GM08714 (cell line): ENCODE results near the gene TMIGD2.
"Not testable (repeated sequence)": the region's sequence is repeated elsewhere in the genome, so short reads cannot be mapped to it uniquely, and the experiment has no call there.

Experiments used
- H3K4me3 ChIP-seq: fragments of 200-500 bp; sonication (Bioruptor generic); 2 replicates; pipeline ENCODE4 v1.5.1; 2014; ENCODE audit warnings: mild to moderate bottlenecking, low read length, inconsistent platforms
- ZNF274 ChIP-seq: IDR thresholded peaks from 2 replicates; pipeline ENCODE4 v1.6.1; 2012; ENCODE audit warnings: mild to moderate bottlenecking, low read depth, low read length

TMIGD2 gene

DNA sequence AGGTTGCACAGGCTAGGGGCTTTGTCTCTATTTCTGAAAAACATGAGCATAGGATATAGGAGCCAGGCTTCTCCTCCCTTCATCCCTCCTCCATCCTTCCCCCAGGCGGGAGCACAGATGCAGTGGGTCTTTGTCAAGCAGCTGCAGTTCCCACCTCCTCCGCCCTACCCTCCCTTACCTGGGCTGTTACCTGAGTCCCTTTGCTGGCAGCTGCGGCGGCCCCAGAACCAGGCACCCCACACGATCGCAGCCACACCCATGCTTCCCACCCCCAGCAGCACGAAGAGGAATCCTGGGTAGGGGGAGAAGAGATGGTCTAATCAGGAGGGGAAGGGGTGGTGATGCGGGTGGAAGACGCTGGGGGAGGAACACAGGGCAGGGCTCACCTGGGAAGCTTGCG lies 7.8 kb downstream of the TMIGD2 start:
- no peak overlapping the region for H3K4me3 ChIP-seq
- TF ChIP-seq ZNF274 = no peak

DNA sequence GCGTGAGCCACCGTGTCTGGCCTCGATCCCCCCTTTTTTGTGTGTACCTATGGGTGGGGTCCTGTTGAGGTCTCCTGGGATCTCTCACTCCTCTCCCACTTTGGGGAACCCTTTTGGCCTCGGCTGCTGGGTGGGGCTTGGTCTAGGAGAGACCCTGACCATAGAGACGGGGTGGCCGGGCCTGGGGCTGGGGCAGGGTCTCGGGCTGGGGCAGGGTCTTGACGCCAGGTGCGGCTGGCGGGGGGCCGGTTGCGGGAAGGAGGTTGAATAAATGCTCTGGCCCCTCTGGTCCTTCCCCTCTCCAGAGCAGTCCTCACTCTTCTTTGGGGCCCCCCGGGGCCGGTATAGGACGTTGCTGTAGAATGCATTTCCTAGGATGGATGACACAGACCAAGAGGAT lies 9.7 kb downstream of the TMIGD2 start:
- no peak for TF ChIP-seq ZNF274
- H3K4me3 ChIP-seq = no peak overlapping the region

DNA sequence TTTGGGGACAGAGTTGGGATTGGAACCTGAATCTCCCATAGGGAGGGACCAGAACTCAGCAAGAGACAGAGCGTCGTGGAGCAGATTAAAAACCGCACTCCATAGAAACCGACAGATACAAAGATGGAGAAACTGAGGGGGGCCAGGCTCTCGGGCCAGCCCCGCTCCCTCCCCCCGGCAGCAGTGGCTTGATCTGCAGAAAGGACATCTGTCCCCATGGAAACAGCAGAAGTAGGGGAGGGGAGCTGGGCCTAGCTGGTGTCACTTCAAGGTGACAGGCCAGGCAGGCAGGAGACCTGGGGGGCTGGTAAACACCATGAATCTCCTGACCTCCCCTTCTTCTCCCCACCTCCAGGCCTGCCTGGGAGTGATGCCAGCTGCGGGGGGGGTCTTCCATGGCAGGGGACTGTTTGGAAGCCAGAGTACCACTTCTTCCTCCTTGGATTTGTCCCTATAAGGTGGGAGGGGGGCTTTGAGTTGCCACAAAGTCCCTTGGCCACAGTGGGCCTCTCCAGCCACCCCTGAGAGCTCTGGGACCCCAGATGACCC lies 10.9 kb downstream of the TMIGD2 start:
- H3K4me3 ChIP-seq = no peak overlapping the region
- no peak for TF ChIP-seq ZNF274

- no peak for TF ChIP-seq ZNF274
These were observed 14.0 kb downstream of the TMIGD2 start for GRCh38 chr19:4288091-4288777.

DNA sequence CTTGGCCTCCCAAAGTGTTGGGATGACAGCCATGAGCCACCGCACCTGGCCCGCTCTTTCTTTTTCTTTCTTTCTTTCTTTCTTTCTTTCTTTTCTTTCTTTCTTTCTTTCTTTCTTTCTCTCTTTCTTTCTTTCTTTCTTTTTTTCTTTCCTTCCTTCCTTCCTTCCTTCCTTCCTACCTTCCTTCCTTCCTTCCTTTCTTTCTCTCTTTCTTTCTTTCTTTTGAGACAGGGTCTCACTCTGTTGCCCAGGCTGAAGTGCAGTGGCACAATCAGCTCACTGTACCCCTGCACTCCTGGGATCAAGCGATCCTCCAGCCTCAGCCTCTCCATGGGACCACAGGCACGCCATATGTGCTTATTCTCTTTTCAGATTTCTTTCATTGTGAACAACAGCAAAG lies 16.0 kb downstream of the TMIGD2 start:
- not testable (repeated sequence) for H3K4me3 ChIP-seq

More at GRCh38 chr19:4288091-4288777, 14.0 kb downstream of the TMIGD2 start:
- H3K4me3 ChIP-seq = no peak overlapping the region

GRCh38 chr19:4284974-4285373 lies 17.2 kb downstream of the TMIGD2 start:
- no peak for TF ChIP-seq ZNF274
- H3K4me3 ChIP-seq = no peak overlapping the region

- no peak overlapping the region for H3K4me3 ChIP-seq
- no peak for TF ChIP-seq ZNF274
These were observed 17.8 kb downstream of the TMIGD2 start for GRCh38 chr19:4284176-4284958.

GRCh38 chr19:4279530-4280422 lies 22.4 kb downstream of the TMIGD2 start:
- no peak overlapping the region for H3K4me3 ChIP-seq
- no peak for TF ChIP-seq ZNF274

- TF ChIP-seq ZNF274 = no peak
- no peak overlapping the region for H3K4me3 ChIP-seq
These were observed 23.0 kb downstream of the TMIGD2 start for GRCh38 chr19:4279267-4279529.

GRCh38 chr19:4278419-4279266 lies 23.5 kb downstream of the TMIGD2 start, which contains the start of gene SHD:
Gene SHD (plus strand): TSS chr19:4279266. CDS start chr19:4280064, 798 bp downstream.
- TF ChIP-seq ZNF274 = no peak
- no peak within 1 kb of the TSS for H3K4me3 ChIP-seq

DNA sequence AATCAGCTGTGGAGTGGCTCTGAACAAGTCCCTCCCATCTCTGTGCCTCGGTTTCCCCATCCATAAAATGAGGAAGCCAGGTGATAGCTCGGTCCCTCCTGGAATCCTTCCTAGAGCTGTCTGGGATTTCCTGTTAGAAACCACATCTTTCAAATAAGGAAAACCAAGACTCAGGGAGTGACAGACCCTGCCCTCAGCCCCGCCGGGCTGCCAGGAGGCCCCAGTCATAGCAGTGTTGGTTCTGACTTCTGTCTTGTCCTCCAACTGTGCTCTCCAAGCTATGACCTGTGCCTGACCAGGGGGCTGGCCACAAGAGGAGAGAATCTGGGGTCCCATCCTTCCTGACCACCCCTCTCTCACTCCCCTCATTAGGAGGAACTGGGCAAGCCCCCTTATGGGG lies 24.2 kb downstream of the TMIGD2 start:
- H3K4me3 ChIP-seq = no peak overlapping the region
- TF ChIP-seq ZNF274 = no peak

GRCh38 chr19:4277191-4277696 lies 24.9 kb downstream of the TMIGD2 start:
- no peak overlapping the region for H3K4me3 ChIP-seq
- TF ChIP-seq ZNF274 = no peak

- not testable (repeated sequence) for H3K4me3 ChIP-seq
These were observed 27.9 kb downstream of the TMIGD2 start for GRCh38 chr19:4274321-4274686.

GRCh38 chr19:4272894-4273293 lies 29.3 kb downstream of the TMIGD2 start:
- no peak for TF ChIP-seq ZNF274
- no peak overlapping the region for H3K4me3 ChIP-seq
